ENCODE results near the gene HAAO.

HAAO gene

DNA sequence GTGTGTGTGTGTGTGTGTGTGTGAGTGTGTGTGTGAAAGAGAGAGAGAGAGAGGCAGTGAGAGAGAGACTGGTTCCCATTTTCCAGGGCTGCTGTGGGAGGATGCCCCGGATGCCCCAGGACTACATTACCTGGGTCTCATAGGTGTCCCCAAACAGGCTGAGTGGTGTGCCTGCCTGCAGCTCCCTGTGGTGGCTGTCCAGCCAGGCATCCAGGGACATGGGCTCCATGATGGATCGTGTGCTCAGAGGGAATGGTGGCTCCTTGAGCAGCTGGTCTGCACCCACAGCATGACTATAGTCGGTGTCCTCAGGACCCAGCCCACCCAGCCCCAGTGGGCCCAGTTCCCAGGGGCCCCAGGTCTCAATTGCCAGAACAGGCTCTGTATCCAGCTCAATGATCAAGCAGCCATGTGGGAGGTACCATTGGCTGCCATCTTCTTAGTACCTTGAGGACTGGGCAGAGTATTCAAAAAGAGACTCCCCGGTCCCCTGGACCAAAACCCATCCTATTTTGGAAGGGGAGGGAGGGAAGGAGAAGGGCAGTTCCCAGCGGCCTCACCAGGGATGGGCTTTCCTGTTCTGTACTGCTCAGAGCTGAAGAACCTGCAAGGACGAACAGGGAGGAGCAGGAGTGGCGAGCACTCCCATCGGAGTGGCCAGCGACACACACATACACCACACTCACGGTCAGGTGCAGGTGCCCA is 22.6 kb downstream of the HAAO start:
- no peak overlapping the region for H3K4me3 ChIP-seq (ENCODE audit: low read depth, low read length)
- DNase-seq (ENCODE audit: low read depth): no peak
- no peak for TF ChIP-seq CTCF (IDR thresholded peaks at IDR 0.05; ENCODE audit: low read depth, low read length, missing control alignments)

GRCh38 chr2:42768706-42769256 is 23.6 kb downstream of the HAAO start:
- no peak for DNase-seq (ENCODE audit: low read depth)
- no peak overlapping the region for H3K4me3 ChIP-seq (ENCODE audit: low read depth, low read length)
- no peak for TF ChIP-seq CTCF (IDR thresholded peaks at IDR 0.05; ENCODE audit: low read depth, low read length, missing control alignments)

DNA sequence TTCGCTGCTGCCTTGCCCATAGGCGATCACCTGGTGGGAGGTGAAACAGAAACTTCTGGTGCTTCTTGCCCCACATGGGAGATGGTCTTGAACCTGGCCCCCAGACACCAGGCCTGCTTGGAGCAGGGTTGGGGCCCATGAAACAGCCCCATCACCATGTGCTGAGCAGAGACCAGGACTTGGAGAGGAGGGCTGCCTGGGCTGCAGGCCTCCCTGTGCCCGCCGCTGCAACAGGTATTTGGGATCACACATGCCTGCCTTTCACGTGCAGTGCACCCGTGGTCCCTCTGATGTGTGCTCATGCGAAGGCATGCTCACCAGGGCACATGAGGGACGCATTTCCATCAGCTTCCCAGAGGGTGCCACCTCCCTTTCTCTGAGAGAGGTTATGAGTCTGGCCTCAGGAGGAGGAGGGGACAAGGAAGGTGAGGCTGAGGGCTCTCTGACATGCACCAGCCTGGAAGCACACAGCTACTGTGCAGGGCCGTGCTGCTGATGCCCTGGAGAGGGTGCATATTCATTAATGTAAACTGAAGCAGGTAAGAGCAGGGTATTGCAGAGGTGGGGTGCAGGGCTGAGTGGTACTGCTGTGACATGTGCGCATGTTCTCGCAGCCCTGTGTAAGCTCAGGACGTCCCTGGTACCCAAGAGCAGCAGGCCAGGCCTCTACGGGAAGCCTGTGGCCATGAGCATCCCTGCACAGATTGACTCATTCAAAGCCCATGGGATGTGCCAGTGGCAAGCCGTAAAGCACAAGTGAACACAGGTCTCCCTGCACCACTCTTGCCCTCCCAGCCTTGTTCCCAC is 24.3 kb downstream of the HAAO start:
- no peak overlapping the region for H3K4me3 ChIP-seq (ENCODE audit: low read depth, low read length)
- no peak for TF ChIP-seq CTCF (IDR thresholded peaks at IDR 0.05; ENCODE audit: low read depth, low read length, missing control alignments)
- no peak for DNase-seq (ENCODE audit: low read depth)

GRCh38 chr2:42767080-42767898 is 25.1 kb downstream of the HAAO start:
- no peak for TF ChIP-seq CTCF (IDR thresholded peaks at IDR 0.05; ENCODE audit: low read depth, low read length, missing control alignments)
- no peak for DNase-seq (ENCODE audit: low read depth)
- no peak overlapping the region for H3K4me3 ChIP-seq (ENCODE audit: low read depth, low read length)

DNA sequence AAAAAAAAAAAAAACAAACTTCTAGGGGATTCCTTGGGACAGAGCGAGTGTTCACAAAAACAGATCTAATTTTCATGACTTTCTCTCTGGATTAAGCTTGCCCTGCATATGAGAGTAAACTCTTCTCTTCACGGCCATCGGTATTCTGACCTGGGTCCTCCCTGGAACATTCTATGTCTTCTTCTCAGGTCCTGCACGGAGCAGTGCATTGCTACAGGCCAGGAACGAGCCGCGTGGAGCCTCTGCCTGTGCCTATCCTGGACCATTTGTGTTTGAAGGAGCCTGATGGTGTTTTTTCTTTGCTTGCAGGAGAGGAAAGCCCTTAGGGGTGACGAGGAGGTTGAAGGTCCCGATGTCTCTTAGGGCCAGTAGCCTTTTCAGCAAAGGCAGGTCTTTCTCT is 26.7 kb downstream of the HAAO start:
- no peak for DNase-seq (ENCODE audit: low read depth)
- TF ChIP-seq CTCF (IDR thresholded peaks at IDR 0.05; ENCODE audit: low read depth, low read length, missing control alignments): no peak
- H3K4me3 ChIP-seq (ENCODE audit: low read depth, low read length): no peak overlapping the region

- no peak for TF ChIP-seq CTCF (IDR thresholded peaks at IDR 0.05; ENCODE audit: low read depth, low read length, missing control alignments)
- DNase-seq (ENCODE audit: low read depth): no peak
- no peak overlapping the region for H3K4me3 ChIP-seq (ENCODE audit: low read depth, low read length)
These were observed 27.5 kb downstream of the HAAO start for GRCh38 chr2:42764901-42765300.
